ENCODE results near the gene IGSF3. TPM values are rescaled to one million over a fixed set of nuclear protein-coding genes. Genes with fewer than 3 reads are reported as not detected.

The IGSF3 gene
- total and polyA plus RNA-seq, 3 donors from 2014 or later, result 12.6 to 27.2 (median 15.4) TPM

DNA sequence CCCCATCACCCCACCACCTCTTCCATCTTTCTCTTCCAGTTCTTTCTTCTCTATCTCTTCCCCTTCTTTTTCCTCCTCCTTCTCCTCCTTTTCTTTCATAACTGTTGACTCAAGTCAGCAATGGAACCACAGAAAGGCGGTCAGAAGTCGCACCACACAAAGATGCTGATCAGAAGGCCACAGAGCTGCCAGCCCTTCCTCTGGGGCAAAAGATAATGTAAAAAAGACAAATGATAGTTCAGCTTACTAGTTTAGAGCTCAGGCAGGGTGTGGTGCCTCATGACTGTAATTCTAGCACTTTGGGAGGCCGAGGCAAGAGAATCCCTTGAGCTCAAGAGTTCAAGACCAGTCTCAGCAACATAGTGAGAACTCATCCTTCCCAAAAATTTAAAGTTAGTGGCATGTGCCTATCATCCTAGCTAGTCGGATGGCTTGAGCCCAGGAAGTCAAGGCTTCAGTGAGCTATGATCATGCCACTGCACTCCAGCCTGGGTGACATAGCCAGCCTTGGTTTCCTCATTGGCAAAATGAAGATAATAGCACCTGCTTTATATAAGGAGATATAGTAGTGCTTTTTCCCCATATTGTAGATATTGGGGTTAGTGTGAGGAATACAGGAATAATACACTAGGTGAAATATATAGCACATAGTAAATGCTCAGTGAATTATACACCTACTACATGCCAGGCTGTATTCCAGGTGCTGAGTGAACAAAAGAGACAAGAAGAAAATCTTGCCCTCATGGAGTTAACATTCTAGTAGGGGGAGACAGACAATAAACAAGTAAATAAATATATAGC lies 12.5 kb upstream of the IGSF3 start:
- H3K27ac ChIP-seq, result no peak overlapping the region
- no peak for TF ChIP-seq POLR2A (IDR thresholded peaks at IDR 0.05)
- TF ChIP-seq, protein P1, sequence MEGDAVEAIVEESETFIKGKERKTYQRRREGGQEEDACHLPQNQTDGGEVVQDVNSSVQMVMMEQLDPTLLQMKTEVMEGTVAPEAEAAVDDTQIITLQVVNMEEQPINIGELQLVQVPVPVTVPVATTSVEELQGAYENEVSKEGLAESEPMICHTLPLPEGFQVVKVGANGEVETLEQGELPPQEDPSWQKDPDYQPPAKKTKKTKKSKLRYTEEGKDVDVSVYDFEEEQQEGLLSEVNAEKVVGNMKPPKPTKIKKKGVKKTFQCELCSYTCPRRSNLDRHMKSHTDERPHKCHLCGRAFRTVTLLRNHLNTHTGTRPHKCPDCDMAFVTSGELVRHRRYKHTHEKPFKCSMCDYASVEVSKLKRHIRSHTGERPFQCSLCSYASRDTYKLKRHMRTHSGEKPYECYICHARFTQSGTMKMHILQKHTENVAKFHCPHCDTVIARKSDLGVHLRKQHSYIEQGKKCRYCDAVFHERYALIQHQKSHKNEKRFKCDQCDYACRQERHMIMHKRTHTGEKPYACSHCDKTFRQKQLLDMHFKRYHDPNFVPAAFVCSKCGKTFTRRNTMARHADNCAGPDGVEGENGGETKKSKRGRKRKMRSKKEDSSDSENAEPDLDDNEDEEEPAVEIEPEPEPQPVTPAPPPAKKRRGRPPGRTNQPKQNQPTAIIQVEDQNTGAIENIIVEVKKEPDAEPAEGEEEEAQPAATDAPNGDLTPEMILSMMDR (IDR thresholded peaks at IDR 0.05), result no peak
- H3K4me3 ChIP-seq, result no peak overlapping the region
- no peaks in the 10 kb centered on the region for H3K27me3 ChIP-seq
- WGBS, 2 donors, result 90 to 95% methylated on average over 4 of the region's 4 CpGs
- no peak for DNase-seq
- no peaks in the 10 kb centered on the region for H3K36me3 ChIP-seq (ENCODE audit: low read depth, missing control alignments)
- no peaks in the 10 kb centered on the region for H3K9me3 ChIP-seq
- intact Hi-C loops (cut with DNase I; ENCODE audit: low total_unique reads), result no loop called here
- peaks cover 8% of the 10 kb centered on the region for H3K4me1 ChIP-seq

DNA sequence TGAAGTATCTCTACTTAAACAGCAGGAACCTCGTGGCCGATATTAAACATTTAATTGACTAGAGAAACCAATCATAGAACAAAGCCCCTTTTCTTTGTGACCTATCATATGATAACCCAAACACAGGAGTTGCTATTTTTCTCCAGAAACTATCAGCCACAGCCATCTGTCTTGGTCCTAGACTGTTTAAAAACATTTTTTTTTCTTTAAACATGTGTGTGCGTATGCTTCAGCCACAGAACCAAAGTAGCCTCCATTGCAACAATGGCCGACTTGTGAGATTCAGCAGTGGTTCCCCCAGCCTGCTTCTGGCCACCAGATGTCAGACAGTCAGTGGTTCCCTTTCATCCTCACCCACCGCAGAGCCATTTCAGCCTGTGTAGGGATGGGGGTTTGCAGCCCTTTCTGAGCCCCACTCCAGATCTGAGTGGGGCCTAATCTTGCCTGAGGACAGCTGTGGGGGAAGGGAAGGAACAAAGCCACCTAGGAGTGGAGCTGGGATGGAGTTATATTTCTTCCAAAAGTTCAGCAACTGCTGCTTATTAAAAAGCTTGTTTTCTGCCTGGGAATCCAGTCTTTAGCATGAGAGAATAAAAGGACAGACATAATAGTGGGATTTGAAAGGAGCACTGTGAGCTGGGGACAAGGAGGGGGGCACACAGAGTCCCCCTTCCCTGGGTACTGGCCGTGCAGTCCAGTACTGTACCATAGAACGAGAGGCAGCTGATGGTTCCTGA lies 11.7 kb upstream of the IGSF3 start:
- Histone ChIP-seq H3K27me3 (no peaks in the 10 kb centered on the region), H3K36me3 (ENCODE audit: low read depth, missing control alignments) (no peaks in the 10 kb centered on the region), H3K27ac (no peak overlapping the region), H3K4me3 (no peak overlapping the region), H3K4me1 (peaks cover 8% of the 10 kb centered on the region), H3K9me3 (no peaks in the 10 kb centered on the region)
- no peak for DNase-seq
- WGBS, 2 donors, result 71 to 73% methylated on average over 7 of the region's 7 CpGs
- no peak for TF ChIP-seq POLR2A (IDR thresholded peaks at IDR 0.05)
- TF ChIP-seq, protein P1 (IDR thresholded peaks at IDR 0.05), result no peak
- intact Hi-C loops (cut with DNase I; ENCODE audit: low total_unique reads), result no loop called here

DNA sequence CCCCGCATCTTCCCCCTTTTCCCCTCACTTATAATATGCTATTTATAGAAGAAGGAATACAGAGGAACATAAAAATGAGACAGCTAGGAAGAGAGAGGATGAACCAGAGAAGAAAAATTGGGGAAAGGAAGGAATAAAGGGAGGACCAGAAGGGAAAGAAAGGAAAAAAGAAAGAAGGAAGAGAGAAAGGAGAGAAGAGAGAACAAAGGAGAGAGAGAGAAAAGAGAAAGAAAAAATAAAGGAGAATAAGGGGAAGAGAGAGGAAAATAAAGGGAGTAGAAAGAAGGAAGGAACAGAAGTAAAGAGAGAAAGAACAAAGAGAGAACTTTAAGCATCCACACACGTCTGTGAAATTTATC lies 11.2 kb upstream of the IGSF3 start:
- Histone ChIP-seq H3K9me3 (no peaks in the 10 kb centered on the region), H3K36me3 (ENCODE audit: low read depth, missing control alignments) (no peaks in the 10 kb centered on the region), H3K27ac (no peak overlapping the region), H3K27me3 (no peaks in the 10 kb centered on the region), H3K4me1 (peaks cover 8% of the 10 kb centered on the region), H3K4me3 (no peak overlapping the region)
- DNase-seq, result no peak
- TF ChIP-seq, protein P1 (IDR thresholded peaks at IDR 0.05), result no peak
- no peak for TF ChIP-seq POLR2A (IDR thresholded peaks at IDR 0.05)
- 65 to 71% methylated on average over 2 of the region's 2 CpGs for WGBS, 2 donors
- intact Hi-C loops (cut with DNase I; ENCODE audit: low total_unique reads), result no loop called here

DNA sequence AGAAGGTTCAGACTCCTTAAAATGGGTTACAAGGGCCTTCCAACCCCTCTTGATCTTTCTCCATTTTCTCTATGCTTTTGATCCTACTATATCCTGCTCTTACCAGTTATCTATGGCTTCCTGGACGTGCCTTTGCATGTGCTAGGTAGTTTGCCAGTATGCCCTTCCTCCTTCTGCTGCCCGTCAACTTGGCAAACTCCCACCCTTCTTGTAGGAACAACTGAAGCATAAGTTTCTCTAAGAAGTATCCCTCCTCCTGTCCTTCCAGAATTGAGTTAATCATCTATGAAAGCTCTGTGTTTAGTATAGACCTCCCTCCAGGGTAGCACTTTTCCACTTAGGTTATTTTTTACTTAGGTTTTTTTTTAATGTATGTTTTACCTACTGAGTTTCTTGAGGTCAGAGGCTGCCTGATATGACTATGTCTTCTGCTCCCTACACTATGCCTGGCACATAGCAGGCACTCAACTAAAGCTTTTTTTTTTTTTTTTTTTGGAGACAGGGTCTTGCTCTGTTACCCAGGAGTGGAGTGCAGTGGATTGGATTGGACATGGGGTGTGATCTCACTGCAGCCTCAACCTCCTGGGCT lies 10.0 kb upstream of the IGSF3 start:
- Histone ChIP-seq H3K27ac (no peak overlapping the region), H3K36me3 (ENCODE audit: low read depth, missing control alignments) (no peaks in the 10 kb centered on the region), H3K9me3 (no peaks in the 10 kb centered on the region), H3K4me1 (peaks cover 3% of the 10 kb centered on the region), H3K27me3 (no peaks in the 10 kb centered on the region), H3K4me3 (no peak overlapping the region)
- no peak for TF ChIP-seq POLR2A (IDR thresholded peaks at IDR 0.05)
- TF ChIP-seq, protein P1 (IDR thresholded peaks at IDR 0.05), result no peak
- no peak for DNase-seq
- intact Hi-C loops (cut with DNase I; ENCODE audit: low total_unique reads), result no loop called here
- WGBS, 2 donors, result 78 to 81% methylated on average over 2 of the region's 2 CpGs

Measured in testis (tissue), 3 donors.